ENCODE measurements around the gene IFT172.

The IFT172 gene

GRCh38 chr2:27421660-27422250, 67.8 kb downstream of the IFT172 start:
- DNase-seq: no peak

GRCh38 chr2:27420996-27421395, 68.5 kb downstream of the IFT172 start:
- no peak for DNase-seq

- no peak for DNase-seq
Measured at GRCh38 chr2:27416151-27416550, 73.4 kb downstream of the IFT172 start.

- DNase-seq: no peak
Measured at GRCh38 chr2:27412419-27413152, 77.0 kb downstream of the IFT172 start.

GRCh38 chr2:27409321-27410073, 80.0 kb downstream of the IFT172 start, which contains the start of gene PPM1G:
Gene PPM1G (minus strand): TSS chr2:27409591. CDS start chr2:27409422, 169 bp downstream.
- peak; percentile 89 for DNase-seq

DNA sequence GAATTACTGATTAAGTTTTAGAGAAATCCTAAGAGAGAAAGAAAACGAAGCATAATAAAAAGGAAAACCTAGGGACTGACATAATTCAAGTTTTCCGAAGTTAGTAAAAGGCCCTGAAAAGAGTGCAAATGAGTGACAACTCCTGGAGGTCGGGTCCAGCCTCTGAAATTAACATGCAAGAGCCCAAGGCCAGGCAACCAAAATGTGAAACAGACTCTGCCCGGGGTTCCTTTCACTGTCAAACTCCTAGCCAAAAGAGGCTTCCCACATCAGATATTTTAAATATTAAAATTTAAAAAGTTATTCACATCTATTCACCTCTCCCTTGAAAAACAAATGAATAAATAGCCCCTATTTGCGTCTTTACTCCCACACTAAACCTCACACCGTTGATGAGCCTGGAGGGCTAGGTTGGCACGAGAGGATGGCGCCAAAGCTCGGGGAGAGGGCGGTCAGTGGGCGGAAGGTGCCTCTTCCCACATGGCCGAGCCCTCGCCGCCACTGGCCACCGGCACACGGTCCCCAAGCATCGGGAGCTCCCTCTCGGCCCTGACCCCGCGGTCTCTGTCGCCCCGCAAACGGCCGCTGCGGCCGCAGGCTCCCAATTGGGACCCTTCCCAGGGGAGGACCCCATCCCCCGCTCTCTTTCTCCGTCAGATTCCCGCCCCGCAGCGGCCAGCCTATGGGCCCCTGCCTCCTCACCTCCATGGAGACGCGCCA, 80.8 kb downstream of the IFT172 start:
- no peak for DNase-seq

DNA sequence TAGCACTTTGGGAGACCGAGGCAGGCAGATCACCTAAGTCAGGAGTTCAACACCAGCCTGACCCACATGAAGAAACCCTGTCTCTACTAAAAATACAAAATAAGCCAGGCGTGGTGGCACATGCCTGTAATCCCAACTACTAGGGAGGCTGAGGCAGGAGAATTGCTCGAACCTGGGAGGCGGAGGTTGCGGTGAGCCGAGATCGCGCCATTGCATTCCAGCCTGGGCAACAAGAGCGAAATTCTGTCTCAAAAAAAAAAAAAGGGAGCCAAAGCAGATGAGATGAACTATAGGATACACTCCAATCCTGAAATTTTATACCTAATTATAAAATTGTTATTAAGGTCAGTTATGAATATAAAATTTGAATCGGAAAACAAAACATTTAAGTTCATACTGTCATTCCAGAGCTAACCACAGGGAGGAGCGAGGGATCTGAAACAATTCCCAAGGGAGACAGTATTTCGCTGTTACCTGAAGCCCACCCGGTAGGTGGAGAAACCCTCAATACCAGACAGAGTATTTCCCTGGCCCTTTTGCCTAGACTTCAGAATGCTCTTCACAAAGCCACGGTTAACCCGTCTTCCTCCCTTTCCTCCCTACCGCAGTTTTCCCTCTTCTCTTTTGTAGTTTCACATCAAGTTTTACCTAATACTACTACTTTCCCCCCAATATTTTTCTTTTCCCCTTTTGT, 81.6 kb downstream of the IFT172 start:
- no peak for DNase-seq

- no peak for DNase-seq
Measured at GRCh38 chr2:27400348-27401135, 89.0 kb downstream of the IFT172 start.

- no peak for DNase-seq
Measured at GRCh38 chr2:27398962-27399361, 90.6 kb downstream of the IFT172 start.
